Activated T-cell treated with anti-CD3 and anti-CD28 coated beads for 4 hours (primary cell): ENCODE measurements around the gene C2orf68.
"Not testable (repeated sequence)": the region's sequence is repeated elsewhere in the genome, so short reads cannot be mapped to it uniquely, and the experiment has no call there.

Experiments
- DNase-seq: peaks from one replicate; pipeline ENCODE4 v3.0.0-alpha.2; 2020

C2orf68 gene

GRCh38 chr2:85598594-85599340 lies 13.1 kb downstream of the C2orf68 start:
- DNase-seq: no peak

GRCh38 chr2:85597241-85597640 lies 14.6 kb downstream of the C2orf68 start:
- DNase-seq: no peak

- DNase-seq: no peak
These were observed 15.3 kb downstream of the C2orf68 start for GRCh38 chr2:85596486-85597143.

GRCh38 chr2:85596026-85596333 lies 15.9 kb downstream of the C2orf68 start:
- DNase-seq: no peak

- peak; percentile 75 for DNase-seq
These were observed 16.4 kb downstream of the C2orf68 start, which contains the start of gene RNF181 for GRCh38 chr2:85595301-85596025. TSS of gene RNF181 (plus strand) at chr2:85595745. CDS start at chr2:85595764, 19 bp downstream.

- DNase-seq: no peak
These were observed 17.1 kb downstream of the C2orf68 start for GRCh38 chr2:85594715-85595300.

GRCh38 chr2:85593023-85593422 lies 18.8 kb downstream of the C2orf68 start:
- DNase-seq: no peak

- not testable (repeated sequence) for DNase-seq
These were observed 19.6 kb downstream of the C2orf68 start for GRCh38 chr2:85592299-85592698.

GRCh38 chr2:85591563-85591962 lies 20.3 kb downstream of the C2orf68 start:
- no peak for DNase-seq

- no peak for DNase-seq
These were observed 20.9 kb downstream of the C2orf68 start for GRCh38 chr2:85590950-85591349.

- DNase-seq: no peak
These were observed 21.7 kb downstream of the C2orf68 start for GRCh38 chr2:85589982-85590791.

- no peak for DNase-seq
These were observed 22.7 kb downstream of the C2orf68 start for GRCh38 chr2:85589181-85589580.

GRCh38 chr2:85588645-85589044 lies 23.2 kb downstream of the C2orf68 start:
- no peak for DNase-seq

GRCh38 chr2:85588236-85588635 lies 23.6 kb downstream of the C2orf68 start:
- DNase-seq: no peak

- no peak for DNase-seq
These were observed 26.1 kb downstream of the C2orf68 start for GRCh38 chr2:85585781-85586105.

- no peak for DNase-seq
These were observed 26.7 kb downstream of the C2orf68 start for GRCh38 chr2:85584857-85585780.

GRCh38 chr2:85584354-85584856 lies 27.5 kb downstream of the C2orf68 start, which contains the start of gene VAMP5:
TSS of gene VAMP5 (plus strand) at chr2:85584431. CDS start at chr2:85584491, 60 bp downstream.
- no peak for DNase-seq

- DNase-seq: no peak
These were observed 28.1 kb downstream of the C2orf68 start for GRCh38 chr2:85583667-85584353.

- DNase-seq: no peak
These were observed 29.4 kb downstream of the C2orf68 start for GRCh38 chr2:85582492-85582891.

GRCh38 chr2:85580206-85580605 lies 31.7 kb downstream of the C2orf68 start:
- DNase-seq: no peak
